NCI-H526 (cell line): ENCODE data around the gene ZSWIM4.
"Not testable (repeated sequence)": the region's sequence is repeated elsewhere in the genome, so short reads cannot be mapped to it uniquely, and the experiment has no call there.

Experiments used
- DNase-seq, 2 experiments: peaks; one replicate each; lab custom pipeline; 2025; lab: John Stamatoyannopoulos, UW

ZSWIM4 gene

DNA sequence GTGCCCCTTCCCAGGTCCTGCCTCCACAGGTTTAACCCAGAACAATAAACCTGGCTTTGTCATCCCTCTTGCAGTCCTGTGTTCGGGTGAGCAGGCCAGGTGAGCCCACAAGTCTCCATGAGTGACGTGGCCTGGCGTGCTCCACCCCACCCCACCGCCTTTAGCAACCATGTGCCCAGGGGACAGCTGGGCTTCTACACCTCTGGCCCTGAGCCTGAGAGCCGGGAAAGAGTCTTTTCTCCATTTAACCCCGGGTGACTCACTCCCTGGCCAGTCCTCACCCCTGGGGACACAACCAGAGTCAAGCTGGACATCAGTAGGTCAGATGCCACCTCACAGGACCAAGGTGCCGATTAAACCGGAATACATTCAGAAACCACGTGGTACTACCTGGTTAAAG is 16.8 kb upstream of the ZSWIM4 start:
- no peak for DNase-seq

GRCh38 chr19:13778847-13779246 is 16.4 kb upstream of the ZSWIM4 start:
- no peak for DNase-seq

GRCh38 chr19:13779794-13780193 is 15.4 kb upstream of the ZSWIM4 start:
- DNase-seq = not testable (repeated sequence)

GRCh38 chr19:13781547-13781946 is 13.7 kb upstream of the ZSWIM4 start:
- DNase-seq = no peak

- no peak for DNase-seq
Observed at GRCh38 chr19:13782537-13782936, 12.7 kb upstream of the ZSWIM4 start.

DNA sequence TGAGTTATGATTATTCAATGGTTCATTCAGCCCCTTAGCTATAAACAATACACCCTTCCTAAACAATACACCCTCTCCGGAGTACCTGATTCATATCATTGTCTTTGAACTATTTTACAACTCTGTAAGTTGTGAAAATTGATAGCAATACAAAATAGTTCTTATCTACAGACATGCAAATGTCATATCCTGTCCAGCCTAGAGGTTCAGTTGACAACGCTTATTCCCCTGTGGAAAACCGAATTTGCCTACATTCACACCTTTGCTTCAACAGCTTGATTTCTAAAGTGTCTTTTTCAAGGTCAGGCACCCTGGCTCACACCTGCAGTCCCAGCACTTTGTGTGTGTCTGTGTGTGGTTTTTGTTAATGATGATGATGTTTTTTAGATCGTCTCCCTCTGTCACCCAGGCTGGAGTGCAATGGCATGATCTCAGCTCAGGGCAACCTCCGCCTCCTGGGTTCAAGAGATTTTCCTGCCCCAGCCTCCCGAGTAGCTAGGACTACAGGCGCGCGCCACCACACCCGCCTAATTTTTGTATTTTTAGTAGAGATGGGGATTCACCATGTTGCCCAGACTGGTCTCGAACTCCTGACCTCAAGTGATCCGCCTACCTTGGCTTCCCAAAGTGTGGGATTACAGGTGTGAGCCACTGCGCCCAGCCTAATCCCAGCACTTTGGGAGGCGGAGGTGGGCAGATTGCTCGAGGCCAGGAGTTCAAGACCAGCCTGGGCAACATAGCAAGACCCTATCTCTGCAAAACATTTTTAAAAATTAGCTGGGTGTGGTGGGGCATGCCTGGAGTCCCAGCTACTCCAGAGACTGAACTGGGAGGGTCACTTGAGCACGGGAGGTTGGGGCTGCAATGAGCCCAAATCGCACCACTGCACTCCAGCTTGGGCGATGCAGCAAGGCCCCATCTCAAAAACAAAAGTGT is 11.4 kb upstream of the ZSWIM4 start:
- DNase-seq = peak; percentile 66 to 68

GRCh38 chr19:13784731-13785452 is 10.4 kb upstream of the ZSWIM4 start:
- DNase-seq = peak in 1 of 2 experiments; percentile 33

- no peak for DNase-seq
Observed at GRCh38 chr19:13788991-13789390, 6.3 kb upstream of the ZSWIM4 start.

DNA sequence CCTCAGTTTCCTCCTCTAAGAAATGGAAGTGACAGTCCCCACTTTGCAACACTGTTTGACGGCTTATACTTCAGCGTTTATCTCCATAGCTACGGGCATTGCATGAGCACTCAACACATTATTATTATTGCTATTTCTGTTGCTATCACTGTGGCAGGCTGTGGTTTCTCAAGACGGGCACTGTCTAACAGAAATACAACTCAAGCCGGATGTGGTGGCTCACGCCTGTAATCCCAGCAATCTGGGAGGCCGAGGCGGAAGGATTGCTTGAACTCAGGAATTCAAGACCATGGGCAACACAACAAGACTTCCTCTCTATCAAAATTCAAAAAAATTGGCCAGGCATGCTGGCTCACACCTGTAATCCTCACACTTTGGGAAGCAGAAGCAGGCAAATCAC is 4.9 kb upstream of the ZSWIM4 start:
- no peak for DNase-seq

- DNase-seq = not testable (repeated sequence)
Observed at GRCh38 chr19:13793317-13793716, 1.9 kb upstream of the ZSWIM4 start.

DNA sequence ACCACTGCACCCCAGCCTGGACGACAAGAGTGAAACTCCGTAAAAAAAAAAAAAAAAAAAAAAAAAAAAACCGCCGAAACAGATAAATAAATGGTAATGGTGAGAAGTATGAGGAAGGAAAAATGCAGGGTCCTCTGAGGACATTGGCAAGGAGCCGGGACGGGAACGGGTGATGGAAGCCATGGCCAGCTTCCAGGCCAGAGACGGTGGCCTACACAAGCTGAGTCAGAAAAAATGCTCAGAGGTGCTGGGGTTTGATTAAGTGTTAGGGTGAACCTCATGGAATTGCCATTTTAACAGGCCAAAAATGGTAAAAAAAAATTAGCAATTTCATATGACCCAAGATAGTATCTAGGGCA is 866 bp upstream of the ZSWIM4 start:
- DNase-seq = no peak

DNA sequence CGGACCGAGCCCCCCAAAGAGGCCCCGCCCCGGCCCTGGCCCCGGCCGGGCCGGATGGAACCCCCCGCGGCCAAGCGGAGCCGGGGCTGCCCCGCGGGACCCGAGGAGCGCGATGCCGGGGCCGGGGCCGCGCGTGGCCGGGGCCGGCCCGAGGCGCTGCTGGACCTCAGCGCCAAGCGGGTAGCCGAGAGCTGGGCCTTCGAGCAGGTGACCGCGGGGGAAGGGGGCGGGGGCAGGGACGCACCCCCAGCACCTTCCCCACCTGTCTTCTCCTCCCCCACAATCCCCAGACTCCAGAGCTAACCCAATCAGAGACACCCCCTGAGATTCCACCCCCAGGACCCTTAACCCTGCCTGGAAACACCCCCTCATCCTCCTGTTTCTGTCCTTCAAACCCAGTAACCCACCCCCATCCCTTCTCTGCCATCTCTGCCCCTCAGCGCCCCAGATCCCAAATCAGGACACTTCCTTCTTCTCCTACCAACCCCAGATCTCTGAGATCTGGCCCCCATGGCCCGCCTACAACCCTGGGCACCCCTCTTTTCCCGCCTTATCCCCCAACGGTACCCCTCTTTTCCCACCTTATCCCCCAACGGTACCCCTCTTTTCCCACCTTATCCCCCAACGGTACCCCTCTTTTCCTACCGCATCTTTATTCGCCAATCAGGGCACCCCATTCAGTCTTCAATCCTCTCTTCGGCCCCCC is 505 bp downstream of the ZSWIM4 start:
- DNase-seq = no peak

- peak in 1 of 2 experiments; percentile 16 for DNase-seq
Observed at GRCh38 chr19:13796301-13797057, 1.2 kb downstream of the ZSWIM4 start.

DNA sequence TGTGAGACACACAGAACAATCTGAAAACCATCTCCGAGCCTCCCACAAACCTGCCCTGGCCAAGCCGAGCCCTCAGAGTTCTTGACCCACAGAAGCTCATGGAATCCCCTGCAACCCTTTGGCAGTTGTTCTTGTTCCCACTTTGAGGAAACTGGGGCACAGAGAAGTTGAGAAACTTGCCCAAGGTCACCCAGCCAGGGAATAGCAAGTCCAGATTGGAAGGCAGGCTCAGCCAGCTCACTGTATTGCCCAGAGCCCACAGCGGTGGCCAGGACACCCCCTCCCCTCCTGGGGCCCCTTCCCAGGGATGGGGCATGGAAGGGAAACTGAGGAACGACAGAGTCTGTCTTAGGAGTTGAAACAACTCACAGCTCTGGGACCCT is 1.8 kb downstream of the ZSWIM4 start:
- DNase-seq = no peak

GRCh38 chr19:13797870-13798269 is 2.6 kb downstream of the ZSWIM4 start:
- no peak for DNase-seq

- no peak for DNase-seq
Observed at GRCh38 chr19:13799669-13800068, 4.4 kb downstream of the ZSWIM4 start.

DNA sequence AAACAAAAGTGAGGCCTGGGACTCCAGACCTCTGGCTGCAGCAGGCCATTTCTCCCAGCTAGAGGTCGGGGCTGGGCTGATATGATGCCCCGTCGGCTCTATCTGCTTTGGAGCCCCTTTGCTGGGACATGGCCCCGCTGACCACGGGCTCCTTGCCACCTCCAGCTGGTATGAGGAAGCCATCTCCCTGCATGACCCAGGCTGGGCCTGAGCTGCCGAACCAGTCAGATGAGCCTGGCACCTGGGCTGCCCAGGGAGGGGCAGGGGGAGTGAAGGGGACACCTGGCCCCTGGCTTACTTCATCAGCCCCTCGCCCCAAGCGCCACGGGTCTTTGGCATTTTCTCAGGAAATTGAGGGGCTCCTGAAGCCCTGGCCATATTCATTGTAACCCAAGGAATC is 7.8 kb downstream of the ZSWIM4 start:
- no peak for DNase-seq

DNA sequence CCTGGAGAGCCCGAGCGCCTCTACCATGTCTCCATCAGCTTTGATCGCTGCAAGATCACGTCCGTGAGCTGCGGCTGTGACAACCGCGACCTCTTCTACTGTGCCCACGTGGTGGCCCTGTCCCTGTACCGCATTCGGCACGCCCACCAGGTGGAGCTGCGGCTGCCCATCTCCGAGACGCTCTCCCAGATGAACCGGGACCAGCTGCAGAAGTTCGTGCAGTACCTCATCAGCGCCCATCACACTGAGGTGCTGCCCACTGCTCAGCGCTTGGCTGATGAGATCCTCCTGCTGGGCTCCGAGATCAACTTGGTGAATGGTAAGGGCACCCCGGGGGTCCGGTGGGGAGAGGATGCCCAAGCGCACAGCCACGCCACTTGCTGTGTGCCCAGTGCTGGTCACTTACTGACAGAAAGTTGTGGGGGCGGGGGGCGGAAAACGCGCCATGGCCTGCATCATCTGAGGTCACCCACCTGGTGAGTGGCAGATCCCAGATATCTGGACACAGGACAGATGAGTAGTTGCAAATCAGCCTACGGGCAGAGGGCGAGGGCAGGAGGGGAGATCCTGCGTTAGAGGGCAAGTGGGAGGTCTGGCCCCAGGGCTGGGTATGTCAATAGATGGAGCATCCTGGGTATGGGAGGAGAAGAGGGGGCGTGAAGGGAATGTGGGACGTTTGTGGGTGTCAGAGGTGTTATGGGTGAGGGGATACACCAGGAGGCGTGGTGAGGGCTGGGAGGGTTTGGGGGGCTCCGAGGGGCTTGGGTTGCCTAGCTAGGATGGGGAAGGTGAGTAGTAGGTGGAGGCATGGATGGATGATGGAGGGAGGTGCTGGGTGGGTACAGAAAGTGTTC is 9.8 kb downstream of the ZSWIM4 start:
- peak in 1 of 2 experiments; percentile 47 for DNase-seq

DNA sequence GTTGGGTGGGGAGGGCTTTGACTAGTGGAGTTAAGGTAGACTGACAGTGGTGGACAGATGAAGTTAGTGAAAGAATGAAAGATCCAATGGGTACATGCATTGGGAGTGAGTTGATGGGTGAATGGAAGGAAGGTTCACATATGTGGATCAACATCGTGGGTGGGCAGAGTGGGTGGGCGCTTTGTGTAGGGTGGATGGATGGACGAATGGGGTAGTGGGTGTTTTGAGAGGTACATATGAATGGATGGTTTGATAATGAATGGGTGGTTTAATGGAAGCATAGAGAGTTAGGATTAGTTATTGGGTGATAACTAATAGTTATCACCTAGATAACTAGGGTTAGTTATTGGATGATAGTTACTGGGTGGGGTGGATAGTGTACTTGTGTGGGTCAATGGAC is 11.5 kb downstream of the ZSWIM4 start:
- no peak for DNase-seq

DNA sequence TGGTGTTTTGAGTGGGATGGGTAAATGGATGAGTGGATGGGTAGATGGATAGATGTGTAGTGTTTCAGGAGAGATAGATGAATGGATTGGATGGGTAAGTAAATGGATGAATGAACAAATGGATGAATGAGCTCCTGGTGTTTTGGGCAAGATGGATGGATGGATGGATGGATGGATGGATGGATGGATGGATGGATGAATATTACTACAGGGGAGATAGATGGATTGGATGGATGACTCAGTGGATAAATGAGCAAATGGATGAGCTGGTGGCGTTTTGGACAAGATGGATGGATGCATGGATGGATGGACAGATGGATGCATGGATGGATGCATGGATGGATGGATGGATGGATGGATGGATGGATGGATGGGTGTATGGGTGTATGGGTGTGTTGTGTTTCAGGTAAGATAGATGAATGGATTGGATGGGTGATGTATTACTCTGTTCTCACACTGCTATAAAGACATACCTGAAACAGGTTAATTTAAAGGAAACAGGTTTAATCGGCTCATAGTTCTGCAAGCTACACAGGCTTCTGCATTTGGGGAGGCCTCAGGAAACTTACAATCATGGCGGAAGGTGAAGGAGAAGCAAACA is 12.3 kb downstream of the ZSWIM4 start:
- no peak for DNase-seq

DNA sequence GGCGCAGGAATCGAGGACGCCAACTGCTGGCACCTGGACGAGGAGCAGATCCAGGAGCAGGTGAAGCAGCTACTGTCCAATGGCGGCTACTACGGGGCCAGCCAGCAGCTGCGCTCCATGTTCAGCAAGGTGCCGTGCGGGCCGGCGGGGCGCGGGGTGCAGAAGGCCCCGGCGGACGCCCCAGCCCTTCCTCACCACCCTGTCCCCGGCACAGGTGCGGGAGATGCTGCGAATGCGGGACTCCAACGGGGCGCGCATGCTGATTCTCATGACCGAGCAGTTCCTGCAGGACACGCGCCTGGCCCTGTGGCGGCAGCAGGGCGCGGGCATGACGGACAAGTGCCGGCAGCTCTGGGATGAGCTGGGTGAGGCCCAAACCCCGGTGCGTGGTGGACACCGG is 13.6 kb downstream of the ZSWIM4 start:
- no peak for DNase-seq
